Measurements from ENCODE around the gene KRTAP4-5.
"Not testable (repeated sequence)": the region's sequence is repeated elsewhere in the genome, so short reads cannot be mapped to it uniquely, and the experiment has no call there.

The KRTAP4-5 gene

DNA sequence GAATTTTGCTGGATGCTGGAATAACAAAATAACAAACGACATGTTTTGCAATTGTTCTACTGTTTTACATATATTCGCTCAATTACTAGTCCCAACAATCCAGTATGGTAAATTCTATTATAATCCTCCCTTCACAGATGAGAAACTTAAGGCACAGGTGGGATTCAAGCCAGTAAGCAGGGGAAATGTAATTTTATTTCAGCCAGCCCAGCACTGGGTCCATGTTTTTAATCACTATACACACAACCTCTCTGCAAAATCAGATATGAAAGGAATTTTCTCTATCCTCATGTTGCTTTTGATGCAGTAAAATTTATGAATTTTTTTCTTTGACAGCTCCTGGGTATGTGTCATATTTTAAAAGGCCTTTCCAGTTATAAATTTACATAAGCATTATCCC is 4.4 kb downstream of the KRTAP4-5 start:
- no peak for DNase-seq

GRCh38 chr17:41144846-41145245 is 4.8 kb downstream of the KRTAP4-5 start:
- DNase-seq, result no peak

GRCh38 chr17:41141361-41141760 is 8.3 kb downstream of the KRTAP4-5 start:
- DNase-seq, result no peak

- DNase-seq, result no peak
Measured at GRCh38 chr17:41140360-41141131, 9.1 kb downstream of the KRTAP4-5 start, which contains the start of gene KRTAP4-6. Gene KRTAP4-6, minus strand, starts transcription at chr17:41140544. Its CDS starts 57 bp downstream, at chr17:41140487.

- not testable (repeated sequence) for DNase-seq
Measured at GRCh38 chr17:41139865-41140264, 9.8 kb downstream of the KRTAP4-5 start.

DNA sequence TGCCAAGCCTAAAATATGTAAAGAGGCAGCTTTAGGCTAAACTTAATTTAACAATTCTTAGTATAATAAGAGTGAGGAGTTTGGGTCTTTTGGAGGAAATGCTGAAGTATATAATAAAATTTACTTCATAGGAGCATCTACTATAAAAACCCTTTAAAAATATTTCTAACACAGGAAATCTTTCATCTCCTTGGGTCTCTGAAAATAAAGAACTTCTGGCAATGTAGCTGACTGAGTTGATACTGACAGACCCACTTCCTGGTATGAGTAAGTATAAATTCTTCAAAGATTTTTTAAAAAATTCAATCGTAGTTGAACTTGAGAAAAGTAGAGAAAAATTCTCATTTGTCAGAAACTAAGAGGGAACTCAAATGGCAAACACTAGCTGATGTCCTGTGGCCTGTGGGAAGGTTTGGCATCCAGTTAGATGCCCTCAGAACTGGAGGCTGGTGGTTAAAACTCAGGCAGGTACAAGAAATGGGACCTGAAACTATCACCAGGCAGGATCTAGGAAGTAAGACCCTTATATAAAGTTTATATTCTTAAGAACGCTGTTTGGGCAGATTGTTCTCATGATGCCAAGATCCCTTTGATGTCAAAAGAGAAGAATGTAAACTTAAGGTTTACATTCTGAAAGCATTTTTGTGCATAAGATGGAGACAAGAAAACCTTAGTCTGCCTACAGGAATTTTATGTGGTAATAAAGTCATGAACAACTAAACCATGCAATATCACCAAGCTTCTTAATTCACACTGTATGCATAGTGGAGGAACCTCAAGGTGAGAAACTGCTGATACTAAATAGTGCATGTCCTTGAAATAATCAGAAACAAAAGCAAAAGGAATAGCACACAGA is 15.5 kb downstream of the KRTAP4-5 start:
- DNase-seq, result no peak

DNA sequence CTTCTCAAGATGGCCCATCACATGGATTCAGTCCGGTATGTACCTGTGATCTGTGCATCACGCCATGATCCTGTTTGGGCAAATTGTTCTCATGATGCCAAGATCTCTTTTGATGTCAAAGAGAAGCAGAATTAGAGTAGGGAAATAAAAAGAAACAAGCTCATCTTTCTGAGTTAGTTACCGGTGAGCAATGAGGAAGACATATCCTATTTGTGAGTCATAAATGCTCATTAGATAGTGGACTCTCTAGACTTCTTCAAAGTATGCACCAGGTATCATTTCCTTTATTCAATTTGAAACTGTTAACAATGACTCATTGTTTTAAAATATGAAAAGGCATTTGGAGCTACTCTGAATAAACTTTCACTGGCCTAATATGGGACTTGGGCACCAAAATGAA is 17.6 kb downstream of the KRTAP4-5 start:
- DNase-seq, result no peak

- DNase-seq, result no peak
Measured at GRCh38 chr17:41127371-41127770, 22.3 kb downstream of the KRTAP4-5 start.

DNA sequence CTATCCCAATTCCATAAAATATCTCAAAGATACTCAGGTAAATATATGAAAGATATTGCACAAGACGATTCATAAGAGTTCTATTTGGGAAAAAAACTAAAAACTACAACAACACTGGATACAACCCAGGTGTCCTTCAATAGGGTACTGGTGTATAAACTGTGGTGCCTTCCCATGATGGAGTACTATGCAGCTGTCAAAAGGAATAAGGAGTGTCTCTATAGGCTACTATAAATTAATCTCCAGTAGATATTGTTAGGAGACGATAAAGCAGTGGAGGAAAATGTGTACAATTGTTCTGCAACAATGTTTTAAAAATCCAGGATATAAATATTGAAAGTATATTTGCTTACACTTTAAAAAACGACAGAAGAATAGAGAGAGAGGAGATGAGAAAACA is 23.2 kb downstream of the KRTAP4-5 start:
- no peak for DNase-seq

DNA sequence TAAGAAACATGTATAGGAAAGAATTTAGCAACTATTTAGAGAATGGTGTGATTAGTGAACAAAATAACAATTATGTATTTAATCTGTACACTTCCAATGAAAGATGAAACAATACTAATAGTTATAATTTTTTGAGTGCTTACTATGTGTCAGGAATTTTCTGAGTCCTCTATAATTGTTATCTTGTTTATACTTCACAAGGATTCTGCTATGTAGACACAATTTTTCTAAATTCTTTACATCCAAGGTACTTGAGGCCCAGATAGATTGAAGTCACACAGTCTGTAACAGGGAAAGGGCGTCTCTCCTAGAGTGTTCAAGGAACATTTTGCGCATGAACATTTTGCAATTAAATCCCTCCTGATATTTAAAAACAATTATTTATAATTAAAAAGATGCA is 24.6 kb downstream of the KRTAP4-5 start:
- DNase-seq, result no peak

DNA sequence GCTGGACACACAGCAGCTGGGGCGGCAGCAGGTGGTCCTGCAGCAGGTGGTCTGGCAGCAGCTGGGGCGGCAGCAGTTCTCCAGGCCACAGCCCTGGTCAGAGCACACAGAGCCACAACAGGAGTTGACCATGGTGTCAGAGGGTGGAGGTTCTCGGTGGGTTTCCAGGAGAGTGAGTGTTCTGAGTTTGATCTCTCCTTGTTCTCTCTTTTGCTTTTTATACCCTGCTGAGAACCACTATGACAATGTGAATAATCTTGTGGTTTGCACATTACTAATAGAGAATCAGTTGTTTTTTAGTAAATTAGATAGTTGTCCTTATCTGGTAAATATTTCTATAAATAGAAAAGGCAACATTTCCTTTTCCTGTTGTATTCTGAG is 25.6 kb downstream of the KRTAP4-5 start, which contains the start of gene KRTAP4-12:
Gene KRTAP4-12 (minus strand): TSS at position 192 of the 381 bp plus-strand sequence. CDS start 60 bp downstream, at position 132.
- DNase-seq, result not testable (repeated sequence)

DNA sequence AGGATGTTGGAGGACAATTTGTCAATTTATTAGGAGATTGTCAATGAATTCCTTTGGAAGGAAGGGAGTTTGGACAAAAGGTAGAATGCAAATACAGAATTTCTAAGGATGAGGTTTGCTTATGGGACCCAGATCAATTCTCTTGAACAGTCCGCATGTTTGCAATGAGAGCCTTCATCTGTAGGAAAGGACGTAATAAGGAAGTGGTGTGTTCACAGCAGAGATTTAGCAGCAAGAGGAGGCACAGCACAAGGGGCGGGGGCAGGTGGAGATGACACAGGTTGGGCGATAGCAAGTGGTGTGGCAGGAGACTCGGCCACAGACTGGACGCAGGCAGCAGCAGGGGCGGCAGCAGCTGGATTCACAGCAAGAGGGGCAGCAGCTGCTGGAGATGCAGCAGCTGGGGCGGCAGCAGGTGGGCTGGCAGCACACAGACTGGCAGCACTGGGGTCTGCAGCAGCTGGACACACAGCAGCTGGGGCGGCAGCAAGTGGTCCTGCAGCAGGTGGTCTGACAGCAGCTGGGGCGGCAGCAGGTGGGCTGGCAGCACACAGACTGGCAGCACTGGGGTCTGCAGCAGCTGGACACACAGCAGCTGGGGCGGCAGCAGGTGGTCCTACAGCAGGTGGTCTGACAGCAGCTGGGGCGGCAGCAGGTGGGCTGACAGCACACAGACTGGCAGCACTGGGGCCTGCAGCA is 26.2 kb downstream of the KRTAP4-5 start:
- DNase-seq, result not testable (repeated sequence)

- no peak for DNase-seq
Measured at GRCh38 chr17:41121742-41122141, 27.9 kb downstream of the KRTAP4-5 start.

DNA sequence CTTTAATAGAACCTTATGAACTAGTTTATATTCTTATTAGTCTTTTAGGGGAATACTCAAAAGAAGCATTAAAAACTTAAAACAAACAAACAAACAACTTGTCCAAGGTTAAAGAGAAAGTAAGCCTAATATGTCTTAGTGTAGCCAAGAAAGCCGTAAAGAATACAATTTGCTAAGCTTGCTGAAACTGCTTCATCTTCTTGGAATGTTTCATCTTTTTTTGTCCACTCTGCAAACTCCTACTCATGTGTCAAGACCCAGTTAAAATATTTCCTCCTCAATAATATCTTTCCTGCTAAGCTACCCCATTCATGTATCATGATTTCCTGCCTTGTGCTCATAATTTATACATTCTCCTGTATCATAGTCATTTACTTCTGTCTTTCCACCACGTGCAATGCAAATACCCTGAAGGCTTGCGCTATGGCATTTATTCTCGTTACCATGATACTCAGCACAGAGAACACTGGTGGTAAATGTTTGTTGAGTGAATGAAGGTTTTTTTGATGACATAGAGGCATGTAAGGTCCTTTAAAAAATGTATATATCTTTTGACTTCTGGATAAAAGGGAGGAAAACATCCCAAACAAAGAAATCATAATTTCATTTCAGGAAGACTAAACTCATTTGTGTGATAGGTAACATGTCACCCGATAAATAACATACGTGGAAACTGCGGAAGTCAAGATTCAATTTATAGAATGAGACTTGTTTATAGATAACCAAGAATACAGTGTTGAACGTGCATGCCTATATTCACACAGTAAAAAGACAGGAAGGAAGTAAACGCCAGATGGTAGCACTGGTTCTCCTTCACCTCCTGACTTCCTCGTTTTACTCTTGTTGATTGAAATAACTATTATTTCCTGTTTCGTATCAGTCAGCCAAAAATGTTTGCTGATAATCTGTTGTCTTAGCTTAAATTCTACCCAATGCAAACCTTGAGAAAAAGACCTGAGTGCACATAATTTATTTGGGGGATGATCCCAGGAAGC is 29.6 kb downstream of the KRTAP4-5 start:
- not testable (repeated sequence) for DNase-seq

- DNase-seq, result no peak
Measured at GRCh38 chr17:41118721-41119120, 30.9 kb downstream of the KRTAP4-5 start.

- not testable (repeated sequence) for DNase-seq
Measured at GRCh38 chr17:41117846-41118386, 31.7 kb downstream of the KRTAP4-5 start, which contains the start of gene KRTAP4-11. Gene KRTAP4-11, minus strand, starts transcription at chr17:41118373. Its CDS starts 58 bp downstream, at chr17:41118315.

GRCh38 chr17:41116297-41116696 is 33.3 kb downstream of the KRTAP4-5 start:
- DNase-seq, result no peak

GRCh38 chr17:41111151-41111885 is 38.3 kb downstream of the KRTAP4-5 start:
- no peak for DNase-seq

- DNase-seq, result not testable (repeated sequence)
Measured at GRCh38 chr17:41108728-41109386, 40.8 kb downstream of the KRTAP4-5 start.

DNA sequence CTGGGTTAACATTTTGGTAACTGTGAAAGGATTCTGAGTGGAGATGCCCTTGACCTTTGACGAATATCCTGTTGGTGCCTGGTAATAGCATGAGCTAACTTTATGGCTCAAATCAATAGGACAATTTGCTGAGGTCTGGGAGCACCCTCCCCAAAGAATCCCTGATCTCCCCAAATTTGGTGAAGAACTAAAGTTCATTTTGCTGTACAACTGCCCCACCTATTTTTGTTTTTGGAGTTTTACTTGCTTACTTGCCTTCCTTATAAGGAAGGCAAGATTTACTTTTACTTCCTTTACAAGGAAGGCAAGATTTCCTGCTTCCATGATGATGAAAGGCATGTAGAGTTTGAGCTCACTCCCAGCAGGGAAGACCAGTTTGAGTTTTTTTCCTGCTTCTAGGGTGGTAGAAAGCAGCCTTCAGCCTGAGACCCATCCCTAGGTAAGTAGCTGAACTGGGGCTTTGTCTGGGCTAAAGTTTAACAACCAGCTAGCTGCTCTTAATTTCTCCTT is 41.6 kb downstream of the KRTAP4-5 start:
- no peak for DNase-seq

Measured in activated naive CD4-positive, alpha-beta T cell (primary cell).